ENCODE data around the gene TTLL6.

DNA sequence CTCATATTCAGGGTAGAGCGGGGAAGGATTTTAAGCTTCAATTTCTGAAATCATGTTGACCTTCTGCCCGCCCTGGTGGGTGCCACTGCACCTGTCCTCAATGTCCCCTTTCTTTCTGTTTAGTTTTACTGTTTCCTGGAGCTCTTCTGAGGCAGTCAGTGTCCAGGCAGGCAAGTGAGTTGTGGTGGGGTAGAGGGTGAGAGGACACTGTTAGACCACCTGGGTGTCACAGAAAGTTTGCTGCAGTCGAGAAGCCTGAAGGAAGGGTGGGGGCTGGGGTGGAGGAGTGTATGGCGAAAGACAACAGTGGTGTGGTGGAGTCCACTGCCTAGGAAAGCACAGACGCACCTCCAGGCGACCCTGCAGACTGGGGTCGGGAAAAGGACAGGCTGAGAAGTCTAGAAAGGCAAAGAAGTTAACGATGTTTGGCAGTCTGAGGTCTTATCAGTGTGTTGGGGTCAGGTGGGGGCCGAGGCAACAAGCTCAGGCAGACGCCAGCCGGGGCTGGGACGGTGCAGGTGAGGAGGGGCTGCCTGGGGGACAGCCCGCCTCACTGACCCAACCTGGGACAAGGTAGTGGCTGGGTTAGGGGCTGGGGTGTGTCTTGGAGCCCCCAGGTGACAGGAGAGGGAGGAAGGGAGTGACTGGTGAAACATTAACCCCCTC is 65.2 kb downstream of the TTLL6 start:
- no peak for TF ChIP-seq RAD21 (IDR thresholded peaks at IDR 0.05)
- TF ChIP-seq, protein P1, sequence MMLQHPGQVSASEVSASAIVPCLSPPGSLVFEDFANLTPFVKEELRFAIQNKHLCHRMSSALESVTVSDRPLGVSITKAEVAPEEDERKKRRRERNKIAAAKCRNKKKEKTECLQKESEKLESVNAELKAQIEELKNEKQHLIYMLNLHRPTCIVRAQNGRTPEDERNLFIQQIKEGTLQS (IDR thresholded peaks at IDR 0.05): no peak
- no peak for TF ChIP-seq CTCF (IDR thresholded peaks at IDR 0.05; ENCODE audit: low read depth, low read length, missing input control)
